Measurements from ENCODE around the gene TLE7. TPM values are rescaled to one million over a fixed set of nuclear protein-coding genes. Genes with fewer than 3 reads are reported as not detected.

The TLE7 gene
- polyA plus RNA-seq, 1 of the 3 experiments (the other 2 are of a cell fraction), result not detected

DNA sequence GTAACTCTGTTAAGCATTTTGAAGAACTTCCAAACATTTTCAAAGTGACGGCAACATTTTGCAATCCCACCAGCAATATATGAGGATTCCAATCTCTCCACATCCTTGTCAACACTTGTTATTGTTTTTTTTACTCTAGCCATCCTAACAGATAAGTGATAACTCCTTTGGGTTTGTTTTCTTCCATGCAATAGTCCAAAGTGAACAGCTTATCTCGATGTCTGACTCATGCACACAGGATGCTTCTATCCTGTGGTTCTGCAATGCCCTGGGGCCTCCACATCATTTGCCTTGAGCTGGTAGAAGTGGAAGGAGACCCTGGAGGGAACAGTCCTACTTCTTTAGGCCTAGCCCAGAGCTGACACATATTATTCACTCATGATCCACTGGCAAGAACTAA lies 13.0 kb downstream of the TLE7 start (continued):
- TF ChIP-seq USF2 (IDR thresholded peaks at IDR 0.05; ENCODE audit: borderline replicate concordance, low read depth, low read length) (no peak), SMC3 (IDR thresholded peaks at IDR 0.05; ENCODE audit: low read depth, low read length) (no peak), TEAD4 (IDR thresholded peaks at IDR 0.05; ENCODE audit: borderline replicate concordance, insufficient read depth) (no peak)
- TF ChIP-seq, protein P1, sequence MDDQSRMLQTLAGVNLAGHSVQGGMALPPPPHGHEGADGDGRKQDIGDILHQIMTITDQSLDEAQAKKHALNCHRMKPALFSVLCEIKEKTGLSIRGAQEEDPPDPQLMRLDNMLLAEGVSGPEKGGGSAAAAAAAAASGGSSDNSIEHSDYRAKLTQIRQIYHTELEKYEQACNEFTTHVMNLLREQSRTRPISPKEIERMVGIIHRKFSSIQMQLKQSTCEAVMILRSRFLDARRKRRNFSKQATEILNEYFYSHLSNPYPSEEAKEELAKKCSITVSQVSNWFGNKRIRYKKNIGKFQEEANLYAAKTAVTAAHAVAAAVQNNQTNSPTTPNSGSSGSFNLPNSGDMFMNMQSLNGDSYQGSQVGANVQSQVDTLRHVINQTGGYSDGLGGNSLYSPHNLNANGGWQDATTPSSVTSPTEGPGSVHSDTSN (IDR thresholded peaks at IDR 0.05), result no peak

DNA sequence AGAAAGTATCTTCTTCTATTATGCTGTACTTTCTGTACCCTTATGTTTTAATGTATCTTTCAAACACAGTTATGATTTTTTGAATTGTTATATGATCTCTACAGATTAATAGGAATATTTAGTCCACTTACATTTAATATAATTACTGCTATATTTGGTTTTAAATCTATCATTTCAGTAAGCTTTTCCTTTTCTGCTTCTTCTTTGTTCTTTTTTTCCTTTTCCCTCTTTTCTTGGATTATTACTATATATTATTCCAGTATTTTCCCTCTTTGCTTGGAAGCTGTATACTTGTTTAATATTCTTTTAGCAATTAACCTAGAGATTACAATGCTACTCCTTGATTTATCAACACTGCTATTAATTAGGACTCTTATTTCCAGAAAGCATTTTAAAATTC lies 13.5 kb downstream of the TLE7 start:
- Histone ChIP-seq H3F3A (replicated peaks; ENCODE audit: insufficient read depth) (no peaks in the 10 kb centered on the region), H3K9me3 (no peaks in the 10 kb centered on the region; the same call in 1 of the 2 replicates), H3K36me3 (replicated peaks in 1 of 2; ENCODE audit: control insufficient read depth in 1 of 2, insufficient read depth in 2 of 2, low read length in 1 of 2) (no peaks in the 10 kb centered on the region), H3K4me3 (ENCODE audit: low read depth in 2 of 2, low read length in 1 of 2) (no peak overlapping the region), H3K4me1 (ENCODE audit: control insufficient read depth in 1 of 2, insufficient read depth in 2 of 2, low read depth in 1 of 2, low read length in 1 of 2) (no peaks in the 10 kb centered on the region; a peak in 1 of 4 replicates), H4K20me1 (ENCODE audit: insufficient read depth) (no peaks in the 10 kb centered on the region), H3K4me2 (no peak overlapping the region), H3K9me2 (no peaks in the 10 kb centered on the region), H3K27me3 (ENCODE audit: insufficient read depth) (peaks cover 13% of the 10 kb centered on the region; the same call in 1 of the 2 replicates), H3K79me2 (ENCODE audit: insufficient read depth) (no peaks in the 10 kb centered on the region), H3K27ac (ENCODE audit: low read depth in 2 of 2, low read length in 1 of 2) (no peak overlapping the region), H3K9ac (no peak overlapping the region), H2AFZ (ENCODE audit: low read depth) (no peak overlapping the region)
- TF ChIP-seq JUND (IDR thresholded peaks at IDR 0.05), result no peak
- TF ChIP-seq USF1 (IDR thresholded peaks at IDR 0.05; ENCODE audit: borderline replicate concordance, low read depth), result no peak
- TF ChIP-seq MEF2A (IDR thresholded peaks at IDR 0.05; ENCODE audit: borderline replicate concordance, low read depth), result no peak
- TF ChIP-seq CHD2 (IDR thresholded peaks at IDR 0.05; ENCODE audit: low read length, partially characterized antibody), result no peak
- TF ChIP-seq SMC3 (IDR thresholded peaks at IDR 0.05; ENCODE audit: low read depth, low read length), result no peak
- TF ChIP-seq, protein P1 (IDR thresholded peaks at IDR 0.05), result no peak
- TF ChIP-seq USF2 (IDR thresholded peaks at IDR 0.05; ENCODE audit: borderline replicate concordance, low read depth, low read length), result no peak
- TF ChIP-seq, protein P2, sequence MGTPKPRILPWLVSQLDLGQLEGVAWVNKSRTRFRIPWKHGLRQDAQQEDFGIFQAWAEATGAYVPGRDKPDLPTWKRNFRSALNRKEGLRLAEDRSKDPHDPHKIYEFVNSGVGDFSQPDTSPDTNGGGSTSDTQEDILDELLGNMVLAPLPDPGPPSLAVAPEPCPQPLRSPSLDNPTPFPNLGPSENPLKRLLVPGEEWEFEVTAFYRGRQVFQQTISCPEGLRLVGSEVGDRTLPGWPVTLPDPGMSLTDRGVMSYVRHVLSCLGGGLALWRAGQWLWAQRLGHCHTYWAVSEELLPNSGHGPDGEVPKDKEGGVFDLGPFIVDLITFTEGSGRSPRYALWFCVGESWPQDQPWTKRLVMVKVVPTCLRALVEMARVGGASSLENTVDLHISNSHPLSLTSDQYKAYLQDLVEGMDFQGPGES (IDR thresholded peaks at IDR 0.05; ENCODE audit: low read depth, low read length), result no peak
- TF ChIP-seq FOSL2 (IDR thresholded peaks at IDR 0.05; ENCODE audit: borderline replicate concordance, low read depth), result no peak
- no peak for TF ChIP-seq SIN3A (IDR thresholded peaks at IDR 0.05; ENCODE audit: borderline replicate concordance, low read depth, low read length)
- no peak for TF ChIP-seq TAF1 (IDR thresholded peaks at IDR 0.05; ENCODE audit: borderline replicate concordance, low read depth, low read length)
- no peak for TF ChIP-seq NRF1 (IDR thresholded peaks at IDR 0.05; ENCODE audit: low read depth, low read length)
- no peak for TF ChIP-seq NFIC (IDR thresholded peaks at IDR 0.05; ENCODE audit: borderline replicate concordance)
- no peak for TF ChIP-seq GATA2 (CRISPR knock-in tag; IDR thresholded peaks at IDR 0.05)
- TF ChIP-seq FOXJ3 (CRISPR knock-in tag; IDR thresholded peaks at IDR 0.05), result no peak
- no peak for TF ChIP-seq GABPA (IDR thresholded peaks at IDR 0.05; ENCODE audit: low read depth)
- no peak for TF ChIP-seq TEAD4 (IDR thresholded peaks at IDR 0.05; ENCODE audit: borderline replicate concordance, insufficient read depth)
- TF ChIP-seq REST (IDR thresholded peaks at IDR 0.05; ENCODE audit: low read depth, low read length), result no peak
- DNase-seq, result no peak
- CTCF ChIA-PET, result interaction anchor here (1.1 to 2.7 kb wide), 3 partner anchors 16 to 182 kb away, joined by 3 to 13 read pairs (median 5); no protein-coding TSS in a partner anchor
- POLR2A ChIA-PET, result no interaction called here

Data from SK-N-SH (cell line).